Hippocampal formation (tissue), 2 donors: ENCODE results near the gene ZER1.
A peak's percentile ranks its signal among the peaks of the same experiment; 100 is the strongest.
"Not testable (repeated sequence)": the region's sequence is repeated elsewhere in the genome, so short reads cannot be mapped to it uniquely, and the experiment has no call there.

Experiments
- DNase-seq, 2 donors: peaks; one replicate each; lab custom pipeline; 2025; lab: John Stamatoyannopoulos, UW

Gene ZER1

GRCh38 chr9:128787659-128788058, 15.9 kb upstream of the ZER1 start:
- no peak for DNase-seq

- peak; percentile 76 to 83 for DNase-seq
These were observed 15.2 kb upstream of the ZER1 start, which contains the start of gene TBC1D13 for GRCh38 chr9:128786681-128787601. TSS of gene TBC1D13 (plus strand) at chr9:128787253. CDS start at chr9:128787354, 101 bp downstream.

- no peak for DNase-seq
These were observed 13.7 kb upstream of the ZER1 start for GRCh38 chr9:128785427-128785826.

GRCh38 chr9:128782669-128783068, 10.9 kb upstream of the ZER1 start:
- DNase-seq: no peak

- DNase-seq: no peak
These were observed 9.7 kb upstream of the ZER1 start for GRCh38 chr9:128781187-128782070.

GRCh38 chr9:128780093-128780492, 8.4 kb upstream of the ZER1 start:
- DNase-seq: not testable (repeated sequence)

- no peak for DNase-seq
These were observed 3.1 kb upstream of the ZER1 start for GRCh38 chr9:128774804-128775203.

- no peak for DNase-seq
These were observed 1.3 kb upstream of the ZER1 start for GRCh38 chr9:128773049-128773448.

- DNase-seq: no peak
These were observed 519 bp downstream of the ZER1 start for GRCh38 chr9:128771094-128771721.

GRCh38 chr9:128770286-128771030, 1.3 kb downstream of the ZER1 start:
- DNase-seq: no peak

GRCh38 chr9:128768606-128769005, 3.1 kb downstream of the ZER1 start:
- DNase-seq: no peak

- DNase-seq: no peak
These were observed 6.2 kb downstream of the ZER1 start for GRCh38 chr9:128765499-128765898.

GRCh38 chr9:128764361-128764760, 7.4 kb downstream of the ZER1 start:
- no peak for DNase-seq

- no peak for DNase-seq
These were observed 8.9 kb downstream of the ZER1 start for GRCh38 chr9:128762671-128763449.

GRCh38 chr9:128757602-128758001, 14.1 kb downstream of the ZER1 start:
- no peak for DNase-seq

- no peak for DNase-seq
These were observed 18.1 kb downstream of the ZER1 start for GRCh38 chr9:128753627-128754026.

GRCh38 chr9:128750926-128751595, 20.7 kb downstream of the ZER1 start:
- no peak for DNase-seq

- no peak for DNase-seq
These were observed 24.5 kb downstream of the ZER1 start for GRCh38 chr9:128747241-128747640.

GRCh38 chr9:128743421-128743820, 28.3 kb downstream of the ZER1 start:
- no peak for DNase-seq

GRCh38 chr9:128742401-128742800, 29.3 kb downstream of the ZER1 start:
- DNase-seq: no peak
